GM06990 (cell line): Measurements from ENCODE around the gene BICD2.

Source experiments
- DNase-seq: peaks from one replicate; pipeline ENCODE4 v3.0.0-alpha.2; 2011; ENCODE audit not compliant: insufficient read length; ENCODE audit errors: extremely low read depth
- H3K27me3 ChIP-seq: replicated peaks from 2 replicates; pipeline ENCODE4 v1.6.0; 2011; ENCODE audit warnings: low read length; ENCODE audit not compliant: control insufficient read depth, insufficient read depth
- H3K36me3 ChIP-seq: 2 replicates; pipeline ENCODE4 v1.5.1; 2011; ENCODE audit warnings: low read length; ENCODE audit not compliant: control insufficient read depth, insufficient read depth
- H3K4me3 ChIP-seq: replicated peaks from 2 replicates; pipeline ENCODE4 v1.5.1; 2011; ENCODE audit warnings: low read depth, mild to moderate bottlenecking, control low read depth, low read length
- CTCF ChIP-seq: IDR thresholded peaks from 2 replicates; pipeline ENCODE4 v1.5.1; 2011; ENCODE audit warnings: low read length, control low read depth, mild to moderate bottlenecking, inconsistent platforms; ENCODE audit not compliant: insufficient read depth, poor library complexity, severe bottlenecking

The BICD2 gene

GRCh38 chr9:92714016-92714415 lies 50.6 kb downstream of the BICD2 start:
- TF ChIP-seq CTCF, result no peak
- H3K4me3 ChIP-seq, result no peak overlapping the region
- no peaks in the 10 kb centered on the region for H3K27me3 ChIP-seq
- DNase-seq, result no peak
- peaks cover 40% of the 10 kb centered on the region for H3K36me3 ChIP-seq

- peaks cover 36% of the 10 kb centered on the region for H3K36me3 ChIP-seq
- H3K4me3 ChIP-seq, result no peak overlapping the region
- no peak for DNase-seq
- no peaks in the 10 kb centered on the region for H3K27me3 ChIP-seq
- TF ChIP-seq CTCF, result no peak
Observed at GRCh38 chr9:92713528-92713927, 51.1 kb downstream of the BICD2 start.

GRCh38 chr9:92712767-92713166 lies 51.9 kb downstream of the BICD2 start:
- Histone ChIP-seq H3K27me3 (no peaks in the 10 kb centered on the region), H3K4me3 (no peak overlapping the region), H3K36me3 (peaks cover 29% of the 10 kb centered on the region)
- DNase-seq, result no peak
- no peak for TF ChIP-seq CTCF

- H3K27me3 ChIP-seq, result no peaks in the 10 kb centered on the region
- H3K36me3 ChIP-seq, result peaks cover 25% of the 10 kb centered on the region
- no peak overlapping the region for H3K4me3 ChIP-seq
- no peak for TF ChIP-seq CTCF
- DNase-seq, result no peak
Observed at GRCh38 chr9:92711844-92712243, 52.8 kb downstream of the BICD2 start.

- TF ChIP-seq CTCF, result no peak
- H3K27me3 ChIP-seq, result no peaks in the 10 kb centered on the region
- no peak for DNase-seq
- no peak overlapping the region for H3K4me3 ChIP-seq
- peaks cover 25% of the 10 kb centered on the region for H3K36me3 ChIP-seq
Observed at GRCh38 chr9:92711146-92711545, 53.5 kb downstream of the BICD2 start.

GRCh38 chr9:92710368-92710767 lies 54.3 kb downstream of the BICD2 start:
- no peaks in the 10 kb centered on the region for H3K27me3 ChIP-seq
- no peak for DNase-seq
- peaks cover 23% of the 10 kb centered on the region for H3K36me3 ChIP-seq
- no peak for TF ChIP-seq CTCF
- no peak overlapping the region for H3K4me3 ChIP-seq
